HK-2 (cell line): ENCODE results near the gene LAMP1.
"Not testable (repeated sequence)": the region's sequence is repeated elsewhere in the genome, so short reads cannot be mapped to it uniquely, and the experiment has no call there.

Source experiments
- DNase-seq: peaks from one replicate; pipeline ENCODE4 v3.0.0-alpha.2; 2018; ENCODE audit not compliant: unreplicated experiment

The LAMP1 gene

GRCh38 chr13:113327766-113328471 lies 30.9 kb downstream of the LAMP1 start:
- no peak for DNase-seq

GRCh38 chr13:113328851-113329250 lies 31.8 kb downstream of the LAMP1 start:
- no peak for DNase-seq

- no peak for DNase-seq
Measured at GRCh38 chr13:113329656-113330312, 32.7 kb downstream of the LAMP1 start.

GRCh38 chr13:113332615-113333014 lies 35.6 kb downstream of the LAMP1 start:
- no peak for DNase-seq

- DNase-seq: no peak
Measured at GRCh38 chr13:113333076-113333475, 36.0 kb downstream of the LAMP1 start.

- no peak for DNase-seq
Measured at GRCh38 chr13:113337556-113337955, 40.5 kb downstream of the LAMP1 start.

- DNase-seq: no peak
Measured at GRCh38 chr13:113337976-113338375, 40.9 kb downstream of the LAMP1 start.

- no peak for DNase-seq
Measured at GRCh38 chr13:113338451-113338850, 41.4 kb downstream of the LAMP1 start.

- DNase-seq: no peak
Measured at GRCh38 chr13:113342820-113343691, 46.0 kb downstream of the LAMP1 start.

- no peak for DNase-seq
Measured at GRCh38 chr13:113343692-113343968, 46.6 kb downstream of the LAMP1 start.

GRCh38 chr13:113345486-113345885 lies 48.4 kb downstream of the LAMP1 start:
- no peak for DNase-seq

GRCh38 chr13:113347736-113348225 lies 50.7 kb downstream of the LAMP1 start:
- not testable (repeated sequence) for DNase-seq

- no peak for DNase-seq
Measured at GRCh38 chr13:113348591-113348990, 51.6 kb downstream of the LAMP1 start.

GRCh38 chr13:113349050-113349449 lies 52.0 kb downstream of the LAMP1 start:
- no peak for DNase-seq

- no peak for DNase-seq
Measured at GRCh38 chr13:113349491-113349890, 52.5 kb downstream of the LAMP1 start.

GRCh38 chr13:113350065-113350937 lies 53.3 kb downstream of the LAMP1 start:
- DNase-seq: no peak

- no peak for DNase-seq
Measured at GRCh38 chr13:113350938-113351335, 53.9 kb downstream of the LAMP1 start.

GRCh38 chr13:113351514-113352026 lies 54.5 kb downstream of the LAMP1 start:
- DNase-seq: no peak

- DNase-seq: no peak
Measured at GRCh38 chr13:113353254-113353653, 56.2 kb downstream of the LAMP1 start.

GRCh38 chr13:113354831-113355610 lies 58.0 kb downstream of the LAMP1 start:
- DNase-seq: no peak

- no peak for DNase-seq
Measured at GRCh38 chr13:113355621-113356020, 58.6 kb downstream of the LAMP1 start.
